Epidermal melanocyte (primary cell): ENCODE measurements around the gene KRT10.
A peak's percentile ranks its signal among the peaks of the same experiment; 100 is the strongest.
"Not testable (repeated sequence)": the region's sequence is repeated elsewhere in the genome, so short reads cannot be mapped to it uniquely, and the experiment has no call there.

Experiments
- DNase-seq: peaks from one replicate; pipeline ENCODE4 v3.0.0; 2011; ENCODE audit warnings: low spot score; ENCODE audit not compliant: insufficient read length

KRT10 gene

DNA sequence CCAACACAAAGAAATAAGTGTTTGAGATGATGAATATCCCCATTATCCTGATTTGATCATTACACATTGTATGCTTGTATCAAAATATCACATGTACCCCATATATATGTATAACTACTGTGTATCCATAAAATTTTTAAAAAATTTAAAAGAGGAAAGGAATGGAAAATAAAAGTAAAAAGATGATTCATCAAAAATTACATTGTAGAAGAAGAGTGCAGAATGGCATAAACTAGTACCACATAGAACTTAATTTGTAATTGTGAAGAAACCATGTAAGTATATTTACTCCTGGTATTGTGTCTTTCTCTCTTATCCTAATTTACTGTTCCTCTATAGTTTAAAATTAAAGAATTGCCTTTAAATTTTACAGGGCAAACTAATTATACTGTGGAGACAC lies 11.5 kb upstream of the KRT10 start:
- DNase-seq: no peak

DNA sequence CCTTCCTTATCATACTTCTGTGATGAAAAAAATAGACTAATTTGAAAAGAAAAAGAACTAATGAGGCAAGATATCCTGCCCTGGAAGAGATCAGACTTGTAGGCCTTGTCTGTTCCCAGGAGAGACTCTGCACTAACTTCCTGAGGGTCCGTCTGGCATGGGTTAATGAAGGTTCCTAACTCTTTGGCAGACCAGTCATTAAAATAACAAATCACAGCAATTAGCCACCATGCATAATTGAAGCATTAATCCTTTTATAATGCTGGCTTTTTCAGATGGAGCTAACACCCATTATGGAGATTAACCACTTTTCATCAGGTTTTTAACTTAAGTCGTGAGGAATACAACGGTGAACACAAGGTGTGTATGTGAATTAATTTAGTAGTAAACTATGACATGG lies 10.4 kb upstream of the KRT10 start:
- DNase-seq: no peak

DNA sequence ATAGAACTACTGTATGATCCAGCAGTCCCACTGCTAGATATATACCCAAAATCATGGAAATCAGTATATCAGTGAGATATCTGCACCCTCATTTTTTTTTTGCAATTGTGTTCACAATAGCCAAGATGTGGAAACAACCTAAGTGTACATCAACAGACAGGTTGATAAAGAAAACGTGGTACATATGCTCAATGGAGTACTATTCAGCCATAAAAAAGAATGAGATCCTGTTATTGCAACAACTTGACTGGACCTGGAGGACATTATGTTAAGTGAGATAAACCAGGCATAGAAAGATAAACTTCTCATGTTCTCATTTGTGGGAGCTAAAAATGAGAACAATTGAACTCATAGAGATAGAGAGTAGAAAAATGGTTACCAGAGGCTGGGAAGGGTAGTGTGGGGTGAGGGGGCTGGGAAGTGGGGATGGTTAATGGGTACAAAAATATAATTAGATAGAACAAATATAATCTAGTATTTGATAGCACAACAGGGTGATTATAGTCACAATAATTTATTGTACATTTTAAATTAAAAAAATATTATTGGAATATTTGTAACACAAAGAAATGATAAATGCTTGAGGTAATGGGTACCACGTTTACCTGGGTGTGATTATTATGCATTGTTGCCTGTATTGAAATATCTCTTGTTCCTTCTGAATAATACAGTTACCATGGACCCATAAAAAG lies 7.8 kb upstream of the KRT10 start:
- no peak for DNase-seq

DNA sequence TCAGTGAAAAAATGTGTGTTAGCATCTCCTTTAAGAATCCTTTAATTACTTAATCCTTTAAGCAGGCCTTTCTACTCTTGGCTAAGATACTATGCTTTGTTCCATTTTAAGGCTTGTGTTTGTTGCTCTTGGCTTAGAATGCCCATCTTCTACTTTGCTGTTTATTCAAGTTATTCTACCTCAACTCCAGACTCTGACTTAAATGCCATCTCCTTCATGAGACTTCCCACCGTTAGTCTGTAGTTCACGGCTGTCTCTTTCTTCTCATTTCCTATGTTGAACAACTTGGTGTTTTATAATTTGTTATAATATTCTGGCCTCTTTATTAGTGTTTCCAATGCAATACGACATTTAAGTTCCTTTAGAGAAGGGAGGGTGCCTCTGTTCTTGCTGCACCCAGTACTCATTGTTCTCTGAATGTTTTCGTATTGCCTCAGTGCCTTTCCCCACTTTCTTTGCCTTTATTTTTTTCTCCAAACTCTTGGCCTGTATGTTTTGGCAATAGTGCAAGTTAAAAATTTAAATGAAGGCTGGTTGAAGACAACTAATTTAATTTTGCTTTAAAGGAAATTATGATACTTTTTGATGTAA lies 6.1 kb upstream of the KRT10 start:
- DNase-seq: no peak

DNA sequence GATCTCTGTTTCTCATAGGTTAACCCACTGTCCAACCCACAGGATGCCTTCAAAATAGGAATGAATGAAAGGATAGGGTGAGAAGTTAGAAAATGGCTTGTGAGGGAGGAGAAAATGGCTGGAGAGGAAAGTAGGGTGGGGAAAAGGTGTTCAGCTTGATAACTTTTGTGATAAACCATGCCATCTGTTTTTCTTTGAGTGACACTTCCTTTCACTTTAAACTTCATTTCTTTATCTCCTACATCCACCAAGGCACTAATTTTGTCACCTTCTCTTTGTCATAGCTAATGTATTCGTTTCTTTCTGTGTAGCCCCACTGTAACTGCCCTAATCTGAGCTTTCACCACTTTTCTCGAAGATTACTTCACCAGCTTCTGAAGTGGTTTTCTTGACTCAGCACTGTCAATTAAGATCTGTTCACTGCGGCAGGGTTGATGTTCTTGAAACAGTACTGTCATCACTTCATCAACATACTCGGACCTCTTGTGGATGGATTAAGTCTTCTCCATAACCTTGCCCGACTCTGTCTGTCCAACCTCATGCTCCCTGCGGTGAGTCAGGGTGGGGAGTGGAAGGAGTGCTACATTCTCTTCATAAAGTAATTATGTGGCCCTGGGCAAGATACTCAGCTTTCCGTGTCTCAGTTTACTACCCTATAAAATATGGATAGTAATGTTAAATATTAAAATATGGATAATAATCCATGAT lies 5.5 kb upstream of the KRT10 start:
- DNase-seq: no peak

DNA sequence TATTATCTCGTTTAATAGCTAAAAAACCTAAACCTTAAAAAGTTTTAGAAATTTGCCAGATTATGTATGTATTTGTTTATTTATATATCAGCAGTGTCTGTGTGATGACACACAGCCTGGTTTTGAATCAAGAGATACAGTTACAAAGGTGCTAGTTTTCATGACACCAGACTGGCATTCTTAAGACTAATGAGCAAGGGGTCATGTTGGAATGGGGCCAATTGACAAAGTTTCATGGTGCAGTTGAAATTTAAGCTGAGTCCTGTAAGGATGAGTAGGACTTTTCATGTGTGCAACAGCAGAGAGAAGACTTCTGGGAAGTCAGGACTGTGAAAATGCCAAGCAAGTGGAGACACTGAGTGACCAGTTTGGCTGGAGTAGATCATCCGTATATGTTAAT lies 3.2 kb upstream of the KRT10 start:
- no peak for DNase-seq

DNA sequence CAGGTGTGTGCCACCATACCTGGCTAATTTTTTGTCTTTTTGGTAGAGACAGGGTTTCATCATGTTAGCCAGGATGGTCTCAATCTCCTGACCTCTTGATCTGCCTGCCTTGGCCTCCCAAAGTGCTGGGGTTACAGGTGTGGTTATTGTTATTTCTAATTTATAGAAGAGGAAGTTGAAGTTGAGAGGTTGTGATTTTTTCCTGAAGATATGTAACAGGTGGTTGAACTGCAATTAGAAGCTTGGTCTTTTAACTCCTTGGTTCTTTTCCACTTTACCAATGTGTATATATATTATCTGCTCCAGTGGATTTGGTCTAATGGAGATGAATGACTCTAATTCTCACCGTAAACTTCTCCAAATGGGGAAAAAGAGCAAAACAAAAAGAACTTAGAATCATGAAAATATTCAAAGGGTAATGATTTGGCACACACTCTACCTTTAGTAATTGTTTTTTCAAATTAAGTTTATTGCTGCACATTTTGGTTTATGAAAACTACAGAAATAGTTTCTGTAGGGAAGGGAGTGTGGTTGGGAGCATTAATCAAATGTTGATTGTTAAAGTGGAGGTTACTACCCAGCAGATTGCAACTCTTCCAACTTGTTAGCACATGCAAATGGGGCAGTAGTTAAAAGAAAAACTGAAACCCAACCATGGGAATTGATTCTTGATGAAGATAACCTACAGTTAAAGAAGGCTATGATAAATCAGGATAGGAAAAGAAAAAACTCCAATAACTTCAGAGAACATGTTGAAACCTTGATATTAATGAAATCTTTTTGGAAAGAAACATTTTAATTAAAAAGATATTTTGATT lies 1.8 kb upstream of the KRT10 start:
- no peak for DNase-seq

DNA sequence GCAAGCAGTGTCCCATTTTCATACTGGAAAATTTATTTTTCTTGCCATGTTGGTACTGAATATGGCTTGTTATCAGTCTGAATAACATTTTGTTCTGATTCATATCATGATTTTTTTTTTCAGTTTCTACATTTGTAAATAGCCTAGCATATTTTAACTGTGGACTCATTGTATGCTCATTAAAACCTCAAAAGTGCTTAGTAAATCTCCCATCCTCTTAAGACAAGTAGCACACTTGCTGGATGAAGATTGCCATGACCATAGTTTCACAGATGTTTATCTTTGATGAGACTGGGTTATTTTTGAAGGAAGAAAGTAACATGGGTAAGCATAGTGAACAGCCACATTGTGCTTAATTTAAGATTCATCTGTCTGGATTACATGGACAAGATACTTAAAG lies 878 bp downstream of the KRT10 start:
- DNase-seq: no peak

DNA sequence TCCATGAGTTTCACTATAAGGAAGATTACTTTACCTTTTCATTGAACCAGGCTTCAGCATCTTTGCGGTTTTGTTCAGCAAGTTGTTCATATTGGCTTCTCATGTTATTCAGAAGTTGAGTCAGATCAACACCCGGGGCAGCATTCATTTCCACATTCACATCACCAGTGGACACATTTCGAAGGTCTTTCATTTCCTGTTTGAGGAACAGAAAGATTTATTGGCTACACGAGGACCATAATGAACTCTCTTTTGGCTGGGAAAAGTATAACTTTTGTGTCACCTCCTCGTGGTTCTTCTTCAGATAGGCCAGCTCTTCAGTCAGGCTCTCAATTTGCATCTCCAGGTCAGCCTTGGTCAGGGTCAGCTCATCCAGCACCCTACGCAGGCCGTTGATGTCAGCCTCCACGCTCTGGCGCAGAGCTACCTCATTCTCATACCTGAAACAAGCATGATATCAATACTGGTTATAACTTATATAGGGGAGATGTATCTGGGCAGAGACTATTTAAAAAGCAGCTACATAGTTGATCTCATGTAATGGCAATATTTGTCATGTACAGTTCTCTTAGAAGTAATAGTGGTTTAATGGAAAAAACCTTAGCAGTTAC lies 2.1 kb downstream of the KRT10 start:
- no peak for DNase-seq

DNA sequence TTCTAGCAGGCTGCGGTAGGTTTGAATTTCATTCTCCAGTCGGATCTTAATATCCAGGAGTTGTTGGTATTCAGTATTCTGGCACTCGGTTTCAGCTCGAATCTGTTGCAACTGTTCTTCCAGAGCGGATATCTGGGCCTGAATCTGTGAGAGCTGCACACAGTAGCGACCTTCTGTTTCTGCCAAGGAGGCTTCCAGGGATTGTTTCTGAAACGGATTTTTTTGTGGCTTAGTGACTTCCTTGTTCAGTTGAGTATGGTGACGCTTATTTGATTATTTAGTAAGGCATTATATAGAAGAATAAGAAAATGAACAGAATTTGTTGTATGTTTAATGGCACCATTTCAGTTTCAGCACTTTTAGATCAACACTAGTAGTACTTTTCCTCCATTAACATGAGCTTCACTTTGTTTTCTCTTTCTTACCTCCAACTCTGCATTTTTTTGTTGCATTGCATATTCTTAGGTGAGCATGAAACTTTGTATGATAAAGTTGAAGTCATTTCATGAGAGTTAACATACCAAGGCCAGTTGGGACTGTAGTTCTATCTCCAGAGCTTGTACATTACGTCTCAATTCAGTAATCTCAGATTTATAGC lies 2.8 kb downstream of the KRT10 start:
- DNase-seq: no peak

DNA sequence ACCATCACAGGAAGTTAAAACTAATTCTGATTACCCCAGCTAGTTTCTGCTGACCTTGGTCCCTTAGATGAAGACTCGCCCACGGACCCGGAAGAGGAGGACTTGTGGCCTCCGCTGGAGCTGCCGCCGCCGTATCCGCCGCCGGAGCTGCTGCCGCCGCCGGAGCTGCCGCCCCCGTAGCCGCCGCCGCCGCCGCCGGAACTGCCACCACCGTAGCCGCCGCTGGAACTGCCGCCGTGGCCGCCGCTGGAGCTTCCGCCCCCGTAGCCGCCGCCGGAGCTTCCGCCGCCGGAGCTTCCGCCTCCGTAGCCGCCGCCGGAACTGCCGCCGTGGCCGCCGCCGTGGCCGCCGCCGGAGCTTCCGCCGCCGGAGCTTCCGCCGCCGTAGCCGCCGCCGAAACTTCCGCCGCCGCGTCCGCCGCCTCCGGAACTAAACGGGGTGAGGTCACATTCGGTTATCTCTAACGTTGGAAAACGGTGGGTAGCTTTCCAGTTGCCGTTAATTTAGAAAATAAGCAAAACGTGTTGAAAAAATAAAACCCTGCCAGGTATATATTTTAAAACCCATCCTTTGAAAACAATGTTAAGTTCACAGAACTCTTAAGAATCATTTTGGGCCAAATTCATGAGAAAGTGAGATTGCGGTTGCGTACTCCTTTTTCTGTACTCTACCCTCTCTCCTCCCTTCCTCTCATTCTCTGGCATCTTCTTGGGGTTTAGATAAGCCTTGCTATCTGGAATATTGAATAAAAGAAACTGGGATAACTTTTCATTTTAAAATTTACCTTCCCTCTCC lies 3.5 kb downstream of the KRT10 start:
- peak; percentile 71 for DNase-seq

DNA sequence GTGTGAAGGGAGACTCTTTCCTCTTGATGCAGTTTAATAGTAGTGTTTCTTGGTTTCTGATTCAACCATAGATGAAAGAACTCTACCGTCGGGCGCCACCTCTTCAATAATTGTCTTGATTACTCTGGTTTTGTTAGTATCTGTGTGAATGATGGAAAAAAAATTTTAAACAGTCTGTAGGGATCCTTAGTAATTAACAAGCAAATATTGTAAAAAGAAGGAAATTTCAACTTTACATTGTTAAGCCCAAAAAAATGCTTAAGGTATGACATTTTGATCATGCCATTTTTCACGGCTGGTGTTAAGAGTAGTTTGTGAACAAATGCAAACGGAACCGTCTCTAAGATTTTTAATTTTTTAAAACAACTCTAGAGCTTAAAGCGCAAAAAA lies 4.1 kb downstream of the KRT10 start:
- DNase-seq: no peak

DNA sequence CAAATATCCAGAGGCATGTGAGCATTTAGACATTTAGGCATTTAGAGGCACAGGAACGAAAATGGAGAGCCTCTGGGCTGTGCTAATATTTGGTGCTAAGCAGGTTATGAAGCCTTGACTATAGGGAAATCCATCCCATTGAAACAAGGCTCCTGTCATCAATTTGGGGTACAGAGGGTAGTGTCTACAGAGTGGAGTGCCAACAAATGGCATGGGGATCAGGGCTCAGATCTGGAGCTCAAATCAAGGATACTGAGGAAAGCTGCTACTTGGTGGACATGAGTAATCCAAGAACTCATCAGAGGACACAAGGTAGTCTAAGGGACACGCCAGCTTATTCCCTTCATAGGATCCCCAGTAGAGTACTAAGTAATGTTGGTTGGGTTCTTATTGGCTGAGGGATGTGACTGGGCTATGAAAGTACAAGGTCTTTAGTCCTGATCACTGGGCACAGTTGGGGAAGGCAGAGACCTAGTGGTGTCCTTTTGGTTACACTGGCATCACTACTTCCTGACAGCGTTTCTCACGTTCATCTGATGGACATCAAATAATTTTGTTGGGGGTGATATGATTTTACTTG lies 5.2 kb downstream of the KRT10 start:
- DNase-seq: no peak

DNA sequence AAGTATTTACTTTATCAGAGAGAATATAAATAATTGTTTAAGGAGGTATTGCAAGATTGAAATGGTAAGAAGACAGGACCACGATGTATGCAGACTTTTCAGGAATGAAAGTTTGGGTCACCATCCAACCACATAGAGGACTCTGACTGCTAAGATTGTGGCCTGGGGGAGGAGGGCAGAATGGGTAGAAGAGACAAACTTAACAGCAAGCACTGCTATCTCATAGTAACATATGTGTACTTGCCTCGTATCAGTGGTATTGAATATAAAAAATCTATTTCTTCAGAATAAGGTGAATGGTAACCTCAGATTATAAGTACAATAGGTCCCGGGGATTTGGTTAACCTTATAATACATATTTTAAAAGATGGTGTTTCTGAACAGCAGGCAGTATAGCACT lies 5.8 kb downstream of the KRT10 start:
- no peak for DNase-seq

DNA sequence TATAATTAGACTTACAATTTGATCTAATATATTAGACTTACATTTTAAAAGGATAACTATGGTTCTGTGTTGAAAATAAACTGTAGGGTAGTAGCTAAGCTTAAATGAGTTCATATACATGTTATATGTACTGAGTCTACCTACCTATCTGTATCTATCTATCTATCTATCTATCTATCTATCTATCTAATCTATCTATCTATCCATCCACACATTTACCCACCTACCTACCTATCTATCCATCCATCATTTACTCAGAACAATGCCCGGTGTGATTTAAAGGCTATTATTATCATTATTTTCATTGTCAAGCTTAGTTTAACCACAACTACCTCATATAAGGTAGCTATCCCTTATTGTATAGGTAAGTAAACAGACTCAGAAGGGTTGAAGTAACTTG lies 7.0 kb downstream of the KRT10 start:
- DNase-seq: no peak

DNA sequence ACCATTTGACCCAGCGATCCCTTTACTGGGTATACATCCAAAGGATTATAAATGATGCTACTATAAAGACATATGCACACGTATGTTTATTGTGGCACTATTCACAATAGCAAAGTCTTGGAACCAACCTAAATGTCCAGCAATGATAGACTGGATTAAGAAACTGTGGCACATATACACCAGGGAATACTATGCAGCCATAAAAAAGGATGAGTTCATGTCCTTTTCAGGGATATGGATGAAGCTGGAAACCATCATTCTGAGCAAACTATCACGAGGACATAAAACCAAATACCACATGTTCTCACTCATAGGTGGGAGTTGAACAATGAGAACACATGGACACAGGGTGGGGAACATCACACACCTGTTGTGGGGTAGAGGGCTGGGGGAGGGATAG lies 7.8 kb downstream of the KRT10 start:
- DNase-seq: not testable (repeated sequence)

DNA sequence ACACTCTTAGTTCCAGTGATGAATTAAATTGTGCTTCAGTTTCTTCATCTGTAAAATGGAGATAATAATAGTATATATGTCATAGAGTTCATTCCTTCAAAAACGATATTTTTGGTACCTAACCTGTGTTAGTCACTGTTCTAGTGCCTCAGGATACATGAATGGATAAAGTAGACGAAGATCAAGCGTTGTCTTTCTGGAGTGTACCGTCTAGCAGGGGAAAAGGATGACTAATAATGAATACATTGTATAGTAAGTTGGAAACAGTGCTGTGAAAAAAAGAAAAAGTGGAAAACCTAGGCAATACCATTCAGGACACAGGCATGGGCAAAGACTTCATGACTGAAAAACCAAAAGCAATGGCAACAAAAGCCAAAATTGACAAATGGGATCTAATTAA lies 8.6 kb downstream of the KRT10 start:
- DNase-seq: no peak

DNA sequence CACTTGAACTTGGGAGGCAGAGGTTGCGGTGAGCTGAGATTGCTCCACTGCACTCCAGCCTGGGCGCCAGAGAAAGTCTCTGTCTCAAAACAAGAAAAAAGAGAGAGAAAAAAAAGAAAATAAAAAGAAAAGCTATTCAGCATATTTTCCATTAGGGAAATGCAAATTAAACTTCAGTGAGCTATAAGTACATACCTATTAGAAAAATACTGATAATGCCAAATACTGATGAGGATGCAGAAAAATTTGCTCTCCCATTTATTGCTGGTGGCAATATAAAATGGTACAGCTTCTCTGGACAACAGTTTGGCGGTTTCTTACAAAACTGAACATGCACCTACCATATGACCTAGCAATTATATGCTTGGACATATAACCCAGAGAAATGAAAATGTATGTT lies 9.8 kb downstream of the KRT10 start:
- DNase-seq: no peak

DNA sequence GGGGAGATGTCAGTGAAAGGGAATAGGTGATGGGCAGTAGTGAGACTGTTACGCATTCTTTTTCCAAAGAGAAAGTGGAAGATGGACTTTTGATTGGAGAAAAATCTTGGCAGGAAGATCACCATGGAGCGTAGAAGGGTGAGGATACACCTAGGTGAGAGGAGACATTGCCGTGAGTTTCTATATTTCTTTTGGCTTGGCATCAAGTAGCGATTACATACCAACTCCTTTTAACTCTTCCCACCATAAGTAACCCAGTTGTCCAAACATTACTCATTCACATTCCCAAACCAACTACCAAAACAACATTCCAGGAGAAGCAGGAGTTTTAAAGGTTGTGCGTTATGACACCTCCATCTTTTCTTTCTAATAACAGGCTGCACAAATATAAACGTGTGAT lies 11.9 kb downstream of the KRT10 start:
- no peak for DNase-seq
